Activated CD8-positive, alpha-beta memory T cell treated with anti-CD3 and anti-CD28 coated beads, Interleukin-2, amount 50 U/mL, for 24 hours (primary cell): ENCODE results near the gene MCC.

Experiments
- DNase-seq: peaks from one replicate; pipeline ENCODE4 v3.0.0-alpha.2; 2020; ENCODE audit errors: extremely low read depth

The MCC gene

DNA sequence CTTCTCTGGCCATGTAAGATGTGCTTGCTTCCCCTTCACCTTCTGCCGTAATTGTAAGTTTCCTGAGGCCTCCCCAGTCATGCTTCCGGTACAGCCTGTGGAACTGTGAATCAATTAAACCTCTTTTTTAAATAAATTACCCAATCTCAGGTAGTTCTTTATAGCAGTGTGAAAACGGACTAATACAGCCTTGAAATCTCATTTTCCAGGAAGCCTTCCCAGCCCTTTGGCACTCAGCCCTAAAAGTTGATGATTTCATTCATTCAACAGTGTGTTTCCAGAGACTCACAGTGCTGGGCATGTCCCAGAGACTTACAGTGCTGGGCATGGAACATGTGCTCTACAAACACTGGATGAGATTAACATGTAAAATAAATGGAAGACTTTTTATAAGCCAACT is 375.8 kb downstream of the MCC start:
- no peak for DNase-seq

DNA sequence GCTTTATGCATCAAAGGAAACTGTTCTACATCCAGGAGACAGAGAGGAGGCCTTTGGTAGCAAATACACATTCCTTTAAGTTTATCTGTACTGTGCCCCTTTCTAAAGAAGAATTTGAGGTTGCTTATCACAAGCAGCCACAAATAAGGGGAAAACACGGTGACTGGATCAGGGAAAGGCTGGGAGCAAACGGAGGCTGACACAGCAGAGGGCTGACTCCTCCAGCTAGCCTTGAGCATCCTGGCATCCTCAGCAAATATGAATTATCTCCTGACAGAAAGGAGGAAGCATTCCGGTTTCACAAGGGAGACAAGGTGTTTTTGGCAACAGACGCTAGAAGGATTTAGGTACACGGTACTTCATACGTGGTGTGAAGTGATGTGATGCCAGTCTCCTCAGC is 378.1 kb downstream of the MCC start:
- DNase-seq, result no peak

DNA sequence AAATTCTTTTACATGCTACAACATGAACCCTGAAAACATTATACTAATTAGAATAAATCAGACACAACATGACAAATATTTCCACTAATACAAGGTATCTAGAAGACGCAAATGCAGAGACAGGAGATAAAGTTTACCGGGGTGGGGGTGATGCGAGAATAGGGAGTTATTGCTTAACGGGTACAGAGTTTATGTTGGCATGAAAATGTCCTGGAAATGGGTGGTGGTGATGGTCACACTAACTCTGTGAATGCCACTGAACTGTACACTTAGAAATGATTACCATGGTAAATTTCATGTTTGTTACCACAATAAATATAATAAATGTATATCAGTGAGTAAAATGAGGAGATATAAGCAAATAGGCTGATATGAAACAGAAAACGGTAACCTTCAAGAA is 378.9 kb downstream of the MCC start:
- DNase-seq, result no peak

DNA sequence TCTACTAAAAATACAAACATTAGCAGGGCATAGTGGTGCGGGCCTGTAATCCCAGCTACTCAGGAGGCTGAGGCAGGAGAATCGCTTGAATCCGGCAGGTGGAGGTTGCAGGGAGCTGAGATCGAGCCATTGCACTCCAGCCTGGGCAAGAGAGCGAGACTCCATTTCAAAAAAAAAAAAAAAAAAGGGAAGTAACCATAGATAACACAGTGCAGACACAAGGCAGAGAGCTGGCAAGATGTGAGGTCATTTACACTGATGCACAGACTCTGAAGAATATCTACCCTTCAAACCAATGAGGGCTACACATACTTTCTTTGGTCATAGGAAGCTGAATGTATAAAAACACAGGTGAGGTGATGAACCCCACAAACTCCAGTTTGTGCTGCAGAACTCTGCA is 379.8 kb downstream of the MCC start:
- no peak for DNase-seq

DNA sequence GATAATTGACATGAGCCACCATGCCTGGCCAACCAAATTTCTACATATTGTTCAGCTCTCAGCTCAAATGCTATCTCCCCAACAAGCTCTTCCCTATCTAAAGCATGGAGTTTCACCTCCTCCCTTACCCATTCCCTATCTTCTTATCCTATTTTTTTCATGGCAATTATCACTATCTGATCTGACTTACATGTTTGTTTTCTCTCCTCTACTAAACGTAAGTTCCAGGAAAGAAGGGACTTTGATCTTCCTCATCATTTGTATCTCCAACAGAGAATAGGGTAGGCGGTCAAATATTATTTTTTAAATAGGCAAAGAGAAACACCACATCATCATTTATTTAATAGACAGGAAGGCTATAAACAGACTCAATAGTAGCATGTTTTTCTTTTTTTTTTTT is 381.4 kb downstream of the MCC start:
- no peak for DNase-seq

DNA sequence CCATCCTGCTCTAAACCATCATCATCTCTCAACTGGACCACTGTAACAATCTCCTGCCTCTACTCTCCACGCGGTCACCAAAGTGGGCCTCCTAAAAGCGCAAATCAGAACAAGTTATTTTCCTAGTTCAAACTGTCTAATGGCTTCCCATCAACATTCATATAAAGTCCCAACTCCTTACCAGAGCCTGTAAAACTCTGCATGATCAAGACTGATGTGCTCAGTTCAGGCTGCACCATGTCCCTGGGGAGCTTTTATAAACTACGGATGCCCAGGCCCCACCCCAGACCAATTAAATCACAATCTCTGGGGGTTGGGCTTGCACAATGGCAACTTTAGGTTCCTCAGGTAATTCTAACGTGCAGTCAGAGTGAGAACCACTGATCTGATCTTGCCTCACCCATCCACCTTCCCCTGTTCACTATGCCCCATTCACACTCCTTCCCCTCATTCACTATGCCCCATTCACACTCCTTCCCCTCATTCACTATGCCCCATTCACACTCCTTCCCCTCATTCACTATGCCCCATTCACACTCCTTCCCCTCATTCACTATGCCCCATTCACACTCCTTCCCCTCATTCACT is 382.5 kb downstream of the MCC start:
- DNase-seq, result no peak

DNA sequence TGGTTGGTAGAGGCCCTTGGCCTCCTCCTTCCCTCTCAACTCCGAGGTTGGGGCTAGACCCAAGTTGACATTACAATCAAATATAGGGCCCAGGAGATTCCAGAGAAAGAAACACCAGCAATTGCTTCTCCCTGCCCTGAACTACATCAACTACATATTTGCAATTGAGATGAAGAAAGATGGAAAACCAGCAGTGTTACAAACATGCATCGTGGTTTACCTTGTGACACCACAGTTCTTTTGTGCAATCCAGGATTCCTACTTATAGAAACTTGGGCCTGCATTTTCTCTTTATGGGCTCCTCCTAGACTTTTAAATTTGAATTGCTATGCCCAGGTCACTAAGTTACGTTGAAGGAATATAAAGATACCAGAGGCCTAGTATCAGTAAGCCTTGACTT is 384.9 kb downstream of the MCC start:
- no peak for DNase-seq

DNA sequence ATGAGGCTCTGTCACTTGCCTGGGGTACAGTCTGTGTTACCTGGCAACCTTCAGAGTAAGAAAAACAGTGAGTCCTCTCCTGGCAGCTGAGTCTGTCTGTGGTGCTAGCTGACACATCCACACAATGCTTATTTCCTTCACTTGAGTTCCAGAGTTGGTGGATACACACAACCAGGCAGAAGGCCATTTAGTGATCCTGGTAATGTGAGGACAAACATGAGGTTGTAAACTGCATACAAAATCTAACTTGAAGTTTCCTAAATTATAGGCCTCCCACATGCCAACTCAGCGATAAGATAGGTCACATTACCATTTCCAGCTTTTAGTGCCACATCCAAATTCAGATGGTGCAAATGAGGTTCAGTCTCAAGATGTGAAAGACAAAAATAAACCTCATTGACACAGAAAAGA is 386.1 kb downstream of the MCC start:
- no peak for DNase-seq

DNA sequence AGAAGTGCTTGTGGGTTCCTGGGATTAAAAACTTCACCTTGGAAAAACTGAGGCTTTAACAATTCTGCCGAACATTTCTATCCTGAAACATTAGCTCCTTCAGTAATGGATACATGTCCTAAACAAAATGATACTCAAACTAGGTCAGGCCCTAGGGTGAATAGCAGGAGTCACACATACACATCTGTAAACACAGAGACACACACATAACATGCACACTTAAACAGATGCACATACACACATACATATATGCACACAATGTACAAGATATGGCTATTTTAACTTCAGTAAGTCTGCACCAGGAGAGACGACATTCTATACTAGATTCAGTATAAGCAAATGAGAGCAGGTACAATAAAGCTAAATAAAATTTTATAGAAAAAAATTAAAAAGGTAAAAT is 387.3 kb downstream of the MCC start:
- no peak for DNase-seq

DNA sequence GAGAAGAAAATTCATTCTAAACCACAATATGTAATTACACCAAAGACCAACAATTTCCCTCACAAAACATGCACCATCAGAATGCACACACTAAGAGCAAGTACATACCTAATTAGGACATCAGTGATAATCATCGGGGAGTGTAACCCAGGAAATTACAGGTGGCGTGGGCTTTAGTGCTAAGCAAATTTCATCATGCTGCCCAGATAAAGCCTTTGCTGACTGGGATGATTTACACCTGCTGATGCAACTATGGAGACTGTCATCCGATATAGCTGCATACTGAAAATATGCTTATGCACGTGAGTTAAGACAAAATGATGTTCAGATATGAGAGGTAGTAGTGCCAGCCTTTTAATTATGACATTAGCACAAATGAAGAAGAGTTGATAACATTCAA is 388.4 kb downstream of the MCC start:
- DNase-seq, result no peak

DNA sequence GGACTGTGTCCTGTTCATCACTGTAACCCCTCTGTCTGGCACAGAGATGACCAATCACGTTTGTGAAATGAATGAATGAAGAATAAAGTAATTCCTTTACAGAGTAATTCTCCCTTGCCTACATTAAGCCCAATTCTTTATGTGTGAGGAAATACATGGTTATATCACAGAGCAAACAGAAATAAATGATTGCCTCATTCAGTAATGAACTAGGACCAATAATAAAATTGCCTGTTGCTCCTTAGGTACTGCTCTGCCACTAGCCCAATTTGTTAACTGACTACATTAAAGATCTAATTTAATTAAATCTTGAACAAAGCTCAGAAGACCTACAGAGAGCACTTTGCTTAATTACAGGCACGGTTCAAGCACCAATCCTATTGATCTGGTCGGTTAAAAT is 389.9 kb downstream of the MCC start:
- no peak for DNase-seq

DNA sequence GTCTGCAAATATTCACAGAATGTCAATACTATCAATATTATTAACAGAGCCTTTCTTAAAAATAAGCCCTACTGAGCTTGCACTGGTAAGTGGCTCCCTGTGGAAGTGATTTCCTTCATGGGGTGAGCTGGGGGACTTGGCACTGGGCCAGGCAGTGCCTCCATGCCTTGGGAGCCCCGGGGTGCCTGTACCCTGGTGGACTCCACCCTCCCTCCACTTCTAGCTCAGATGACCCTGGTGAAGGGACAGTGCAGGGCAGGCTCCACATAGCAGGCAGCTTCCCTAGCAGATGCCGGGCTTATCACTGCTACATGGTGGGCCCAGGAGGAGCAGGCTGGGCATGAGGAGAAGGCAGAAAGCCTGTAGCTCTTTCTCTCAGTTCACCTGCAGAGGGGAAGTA is 392.4 kb downstream of the MCC start:
- DNase-seq, result no peak

DNA sequence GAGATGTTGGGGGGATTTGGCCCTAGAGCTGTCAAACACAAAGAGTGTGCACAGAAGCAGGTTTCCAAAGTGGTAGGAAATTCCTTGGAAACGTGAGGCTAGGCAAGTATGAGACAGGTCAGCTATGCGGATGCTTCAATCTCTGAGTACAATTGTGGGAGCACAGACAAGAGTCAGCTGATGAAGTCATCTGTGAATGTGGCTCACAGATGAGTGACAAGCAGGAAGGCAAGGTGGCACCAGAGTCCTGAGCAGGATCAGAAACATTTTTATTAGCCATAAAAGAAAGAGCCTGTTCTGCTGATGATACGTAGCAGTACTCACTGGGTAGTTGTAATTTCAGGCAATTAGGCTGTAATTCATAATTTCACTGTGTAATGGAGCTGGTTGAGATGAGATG is 394.7 kb downstream of the MCC start:
- DNase-seq, result no peak

DNA sequence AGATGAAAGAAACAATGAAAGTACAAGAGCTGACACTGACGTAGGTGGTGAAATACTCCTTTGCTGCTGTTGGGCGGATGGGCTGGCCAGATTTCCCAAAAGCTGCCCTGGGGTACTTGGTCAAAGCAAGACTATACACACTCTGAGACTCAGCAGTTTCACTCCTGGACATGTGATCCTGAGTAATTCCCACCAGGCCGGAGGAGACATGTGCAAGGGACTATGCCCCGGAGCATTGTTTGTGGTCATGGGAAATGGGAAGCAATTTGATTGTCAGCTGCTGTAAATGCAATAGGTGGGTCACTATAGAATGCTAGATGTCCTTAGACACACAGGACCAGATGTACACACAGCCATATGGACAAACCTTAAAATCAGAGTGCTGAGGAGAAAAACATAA is 395.6 kb downstream of the MCC start:
- no peak for DNase-seq

DNA sequence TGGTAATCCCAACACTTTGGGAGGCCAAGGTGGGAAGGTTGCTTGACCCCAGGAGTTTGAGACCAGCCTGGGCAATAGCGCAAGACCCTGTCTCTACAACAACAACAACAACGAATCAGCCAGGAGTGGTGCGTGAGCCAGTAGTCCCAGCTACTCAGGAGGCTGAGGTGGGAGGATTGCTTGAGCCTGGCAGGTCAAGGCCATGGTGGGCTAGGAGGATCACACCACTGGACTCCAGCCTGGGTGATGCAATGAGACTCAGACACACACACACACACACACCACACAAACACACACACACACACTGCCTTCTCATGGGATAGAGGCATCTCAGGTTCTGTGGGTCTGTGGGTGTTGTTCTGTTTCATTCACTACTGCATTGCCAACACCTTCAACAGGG is 396.6 kb downstream of the MCC start:
- DNase-seq, result no peak

DNA sequence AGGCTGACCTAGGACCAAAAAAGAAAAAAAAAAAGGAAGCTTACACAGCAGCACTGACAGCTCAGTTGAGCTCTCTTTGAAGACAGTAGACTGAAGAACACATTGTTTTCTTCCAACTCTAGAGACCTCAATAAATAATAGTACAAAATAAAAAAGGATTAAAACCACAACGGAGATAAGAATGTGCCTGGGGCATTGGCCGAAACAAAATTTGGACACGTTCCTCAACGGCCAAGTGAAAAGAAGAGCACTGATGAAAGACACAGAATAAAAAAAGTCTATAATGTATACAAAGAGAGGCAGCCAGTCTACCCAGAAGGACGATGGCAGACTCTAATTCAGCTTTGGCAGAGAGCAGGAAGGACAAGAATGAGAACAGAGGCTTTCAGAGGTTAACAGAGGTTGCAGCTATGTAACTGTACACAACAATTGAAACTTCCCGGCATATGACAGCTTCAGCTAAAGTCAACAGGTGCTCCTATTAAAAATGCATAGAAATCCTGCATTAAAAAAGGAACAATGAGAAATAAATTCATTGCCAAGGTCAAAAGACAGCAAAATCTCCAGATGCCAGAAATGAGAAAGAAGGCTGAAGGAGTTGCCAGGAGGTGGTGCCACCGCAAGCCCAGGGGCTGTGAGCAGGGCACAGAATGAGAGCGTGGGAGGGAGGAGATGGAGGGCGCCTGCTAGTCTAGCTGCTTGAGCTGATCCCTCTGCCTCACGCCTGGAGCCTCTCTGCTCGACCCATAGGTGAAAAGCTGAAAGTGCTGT is 397.7 kb downstream of the MCC start:
- no peak for DNase-seq

DNA sequence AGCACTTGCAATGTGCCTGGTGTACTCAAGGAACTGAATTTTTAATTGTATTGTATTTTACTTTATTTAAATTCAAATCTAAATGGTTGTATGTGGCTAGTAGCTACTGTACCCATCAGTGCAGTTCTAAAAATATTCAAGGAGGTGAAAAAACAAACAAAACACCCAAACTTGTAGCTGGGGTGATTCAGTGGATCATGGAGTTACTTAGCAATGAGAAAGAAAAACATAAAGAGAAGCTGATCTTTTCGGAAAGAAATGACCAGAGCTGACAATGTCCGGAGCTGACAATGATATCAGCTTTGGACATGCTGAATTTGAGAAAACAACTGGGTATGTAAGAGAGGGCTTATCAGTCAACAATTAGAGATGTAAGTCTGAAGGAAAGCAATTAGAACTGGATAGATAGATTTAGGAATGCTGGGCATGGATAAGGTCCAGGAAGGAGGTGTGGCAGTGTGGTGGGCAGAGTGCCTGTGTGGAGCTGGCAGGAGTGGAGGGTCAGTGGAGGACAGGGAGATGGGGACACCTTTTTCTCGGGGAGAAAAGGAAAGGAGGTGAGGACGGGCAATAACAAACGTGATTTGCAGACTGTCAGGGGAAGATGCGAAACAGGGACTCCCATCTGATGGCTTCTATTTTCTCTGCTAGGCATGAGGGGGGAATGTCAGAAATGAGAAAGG is 398.5 kb downstream of the MCC start:
- no peak for DNase-seq

DNA sequence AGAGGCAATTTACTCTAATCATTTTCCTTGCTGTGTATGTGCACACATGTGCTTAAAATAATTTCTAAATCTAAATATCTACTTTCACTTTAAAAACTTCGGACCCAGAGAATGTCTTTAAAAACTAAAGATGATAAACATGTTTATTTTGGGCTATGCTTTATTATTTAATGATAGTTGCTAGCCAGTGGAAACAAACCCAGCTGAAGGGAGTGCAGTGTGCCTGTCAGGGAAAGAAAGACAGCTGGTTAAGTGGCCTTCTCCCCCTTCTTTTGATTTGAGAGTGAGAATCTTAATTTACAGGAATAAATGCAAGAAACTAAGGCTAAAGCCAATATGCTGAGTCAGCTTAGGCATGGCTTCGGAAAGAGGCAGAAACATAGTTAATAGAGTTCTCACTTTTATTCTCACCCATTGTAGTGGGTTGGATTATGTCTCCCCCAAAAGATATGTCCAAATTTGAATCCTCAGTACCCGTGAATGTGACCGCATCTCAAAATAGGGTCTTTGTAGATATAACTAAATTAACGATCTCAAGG is 400.2 kb downstream of the MCC start:
- no peak for DNase-seq

DNA sequence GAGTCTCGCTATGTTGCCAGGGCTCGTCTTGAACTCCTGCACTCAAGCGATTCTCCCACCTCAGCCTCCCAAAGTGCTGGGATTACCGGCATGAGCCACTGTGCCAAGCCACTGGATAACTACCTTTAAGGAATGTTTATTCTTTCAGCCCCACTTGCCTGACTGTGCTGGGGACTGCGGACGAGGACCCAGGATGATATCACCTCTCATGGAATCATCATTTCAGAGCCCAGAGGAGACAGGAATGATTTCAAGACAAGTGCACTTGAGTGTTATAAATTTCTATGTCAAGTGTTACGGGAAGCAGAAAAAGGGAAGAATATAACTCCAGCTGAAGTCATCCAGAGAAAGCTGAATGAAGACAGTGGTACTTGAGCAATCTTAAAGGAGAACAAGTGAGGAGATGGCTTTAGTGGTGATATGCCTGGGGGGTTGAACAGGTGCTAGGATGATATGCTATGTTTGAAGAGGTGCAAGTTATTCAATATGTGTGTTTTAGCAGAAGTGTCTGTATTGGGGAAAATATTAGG is 402.3 kb downstream of the MCC start:
- DNase-seq, result no peak

DNA sequence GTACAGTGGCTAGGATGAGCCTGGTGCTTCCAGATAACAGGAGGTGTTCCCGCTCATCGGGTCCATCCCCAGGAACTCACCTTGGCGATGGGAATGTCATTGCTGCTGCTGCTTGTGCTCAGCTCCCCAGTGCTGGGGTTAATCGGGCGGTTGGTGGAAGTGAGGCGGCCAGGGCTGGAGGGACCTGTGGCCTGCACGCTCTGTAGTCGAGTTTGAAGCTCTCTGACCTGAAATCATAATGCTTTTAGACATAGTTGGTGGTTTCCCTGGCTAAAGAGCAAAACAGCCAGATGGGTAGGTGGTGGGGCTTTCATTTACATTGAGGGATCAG is 403.2 kb downstream of the MCC start:
- no peak for DNase-seq

DNA sequence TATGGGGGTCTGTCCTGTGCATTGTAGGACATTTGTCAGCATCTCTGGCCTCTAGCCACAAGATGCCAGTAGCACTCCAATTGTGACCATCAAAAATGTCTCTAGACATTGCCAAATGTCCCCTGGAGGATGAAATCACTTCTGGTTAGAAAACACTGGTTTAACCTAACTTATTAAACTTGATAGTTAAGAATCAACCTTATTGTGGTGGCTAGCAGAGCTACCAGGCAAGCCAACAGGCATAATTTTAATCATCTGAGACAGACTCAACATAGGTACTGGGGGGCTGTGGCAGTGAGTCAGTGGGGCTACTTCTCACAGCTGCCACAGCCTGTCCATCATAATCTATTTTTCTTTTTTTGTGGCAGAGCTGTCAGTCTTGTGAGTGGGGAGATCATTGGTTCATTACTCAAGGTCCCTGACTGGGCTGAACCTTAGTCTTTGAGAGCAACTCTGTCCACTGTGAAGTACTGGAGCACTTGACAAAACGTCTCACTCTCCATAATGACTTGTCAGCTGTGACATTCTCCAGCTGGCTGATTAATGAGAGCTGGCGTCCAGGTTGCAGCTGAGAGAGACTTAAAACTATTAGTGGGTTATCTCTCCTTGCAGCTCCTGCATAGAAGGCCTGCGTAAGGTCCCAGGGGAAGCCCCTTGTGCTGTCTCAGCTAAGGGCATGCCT is 403.7 kb downstream of the MCC start:
- DNase-seq, result no peak

DNA sequence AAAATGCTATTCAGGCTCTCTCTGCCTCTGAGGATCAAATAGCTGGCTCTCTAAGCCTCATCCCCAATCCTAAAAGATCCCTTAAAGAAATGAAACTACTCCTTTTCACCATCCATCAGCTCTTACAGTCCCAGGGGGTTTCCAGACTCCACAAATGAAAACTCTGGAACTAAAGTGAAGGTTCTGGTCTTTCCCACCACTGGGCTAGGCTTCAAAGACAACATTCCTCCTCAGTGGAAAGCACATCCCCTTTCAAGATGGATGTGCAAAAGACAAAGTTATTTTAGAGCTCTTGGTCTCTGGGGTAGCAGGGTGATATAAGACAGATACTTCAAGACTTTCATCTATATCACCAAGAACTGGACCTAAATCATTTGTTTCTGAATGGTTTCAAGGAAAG is 404.8 kb downstream of the MCC start:
- DNase-seq, result no peak

DNA sequence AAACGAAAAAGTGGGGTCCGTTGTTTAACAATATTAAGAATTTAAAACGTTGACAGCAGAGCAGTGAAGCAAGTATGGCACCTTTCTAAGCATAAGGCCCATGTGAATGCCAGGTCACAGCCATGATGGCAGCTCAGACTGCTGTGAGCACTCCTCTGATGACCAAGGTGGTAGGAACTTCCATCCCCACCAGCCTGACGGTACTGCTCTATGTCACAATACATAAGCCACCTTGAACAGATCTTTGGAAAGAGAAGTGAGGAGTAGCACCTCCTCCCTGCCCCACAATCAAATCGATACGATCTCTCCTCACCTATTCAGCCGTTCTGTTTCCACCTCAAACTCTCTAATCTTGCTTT is 405.7 kb downstream of the MCC start:
- DNase-seq, result no peak
